Measurements from ENCODE around the gene ZFP14.

Gene ZFP14

GRCh38 chr19:36378625-36379509 is at the start of gene ZFP14:
Gene ZFP14 (minus strand): TSS chr19:36379201. CDS start chr19:36367892, 11,309 bp downstream.
- peak; percentile 88 for DNase-seq (ENCODE audit: low read depth)
- TF ChIP-seq POLR2A (IDR thresholded peaks at IDR 0.05; ENCODE audit: extremely low read depth, insufficient read length) (peak; percentile 40), MYC (IDR thresholded peaks at IDR 0.05; ENCODE audit: low read depth, low read length) (no peak)
- H3K4me3 ChIP-seq (ENCODE audit: low read depth, low read length): peak within 1 kb of the TSS; percentile 85

DNA sequence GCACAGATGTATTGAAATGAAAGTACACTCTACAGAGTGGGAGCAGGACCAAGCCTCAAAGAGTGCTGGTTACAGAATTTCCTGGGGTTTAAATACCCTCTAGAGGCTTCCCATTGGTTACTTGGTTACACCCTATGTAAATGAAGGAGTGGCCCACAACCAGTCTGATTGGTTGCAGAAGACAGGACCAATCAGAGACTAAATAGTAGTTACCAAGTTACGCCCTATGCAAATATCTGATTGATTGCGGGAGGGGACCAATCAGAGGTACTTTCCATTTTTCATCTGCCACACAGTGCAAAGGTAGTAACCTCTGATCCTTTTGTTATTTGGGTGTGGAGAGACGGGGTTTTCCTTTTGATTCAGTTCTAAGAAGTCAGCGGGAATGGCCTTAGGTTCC is 44.9 kb upstream of the ZFP14 start:
- H3K4me3 ChIP-seq (ENCODE audit: low read depth, low read length): no peak overlapping the region
- no peak for DNase-seq (ENCODE audit: low read depth)
- TF ChIP-seq CTCF (IDR thresholded peaks at IDR 0.05; ENCODE audit: low read depth, low read length) (no peak), MAX (IDR thresholded peaks at IDR 0.05; ENCODE audit: low read depth, low read length) (no peak), MYC (IDR thresholded peaks at IDR 0.05; ENCODE audit: low read depth, low read length) (no peak), POLR2A (IDR thresholded peaks at IDR 0.05; ENCODE audit: extremely low read depth, insufficient read length) (no peak)

GRCh38 chr19:36421749-36422481 is 42.9 kb upstream of the ZFP14 start:
- H3K4me3 ChIP-seq (ENCODE audit: low read depth, low read length): no peak overlapping the region
- no peak for DNase-seq (ENCODE audit: low read depth)
- TF ChIP-seq POLR2A (IDR thresholded peaks at IDR 0.05; ENCODE audit: extremely low read depth, insufficient read length) (no peak), CTCF (IDR thresholded peaks at IDR 0.05; ENCODE audit: low read depth, low read length) (no peak), MYC (IDR thresholded peaks at IDR 0.05; ENCODE audit: low read depth, low read length) (no peak), MAX (IDR thresholded peaks at IDR 0.05; ENCODE audit: low read depth, low read length) (no peak)

GRCh38 chr19:36420961-36421748 is 42.2 kb upstream of the ZFP14 start:
- H3K4me3 ChIP-seq (ENCODE audit: low read depth, low read length): no peak overlapping the region
- no peak for DNase-seq (ENCODE audit: low read depth)
- TF ChIP-seq MYC (IDR thresholded peaks at IDR 0.05; ENCODE audit: low read depth, low read length): no peak
- no peak for TF ChIP-seq MAX (IDR thresholded peaks at IDR 0.05; ENCODE audit: low read depth, low read length)
- TF ChIP-seq CTCF (IDR thresholded peaks at IDR 0.05; ENCODE audit: low read depth, low read length): no peak
- TF ChIP-seq POLR2A (IDR thresholded peaks at IDR 0.05; ENCODE audit: extremely low read depth, insufficient read length): no peak

DNA sequence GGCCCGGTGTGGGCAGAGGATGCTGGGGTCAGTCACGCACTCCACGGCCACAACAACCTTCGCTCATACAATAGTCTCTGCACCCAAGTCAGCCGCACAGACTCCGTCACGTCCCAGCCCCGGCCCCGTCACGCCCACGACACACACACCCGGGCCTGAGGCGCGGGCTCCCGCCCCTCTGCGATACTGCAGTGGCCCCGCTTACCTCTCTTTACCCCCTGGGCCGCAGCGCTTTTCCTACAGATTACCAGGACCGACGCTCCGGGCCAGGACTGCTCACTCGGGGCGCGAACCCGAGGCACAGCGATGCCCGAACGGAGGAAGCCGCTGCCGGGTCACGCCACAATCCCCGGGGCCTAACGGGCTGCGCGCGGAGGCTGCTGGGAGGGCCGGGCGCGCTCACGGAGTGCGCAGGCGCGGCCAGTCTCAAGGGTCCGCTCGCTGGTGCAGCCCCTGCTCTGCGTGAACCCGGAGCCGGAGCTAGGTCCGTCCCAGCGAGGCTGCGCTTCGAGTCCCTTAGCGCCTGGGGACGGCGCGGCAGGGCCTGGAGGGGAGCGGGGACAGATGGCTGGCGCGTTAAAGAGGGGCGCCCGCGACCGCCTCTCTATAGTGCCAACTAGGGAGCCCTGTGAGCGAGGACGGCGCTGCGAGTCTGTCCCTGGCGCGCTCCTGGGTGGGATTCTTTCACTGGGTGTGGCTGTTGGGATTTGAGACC is 39.4 kb upstream of the ZFP14 start, which contains the start of gene ZFP82:
ZFP82 (minus strand) TSS at position 358 of the 715 bp plus-strand sequence. CDS start 8,855 bp downstream, outside the sequence.
- TF ChIP-seq POLR2A (IDR thresholded peaks at IDR 0.05; ENCODE audit: extremely low read depth, insufficient read length) (no peak), MAX (IDR thresholded peaks at IDR 0.05; ENCODE audit: low read depth, low read length) (no peak), MYC (IDR thresholded peaks at IDR 0.05; ENCODE audit: low read depth, low read length) (no peak), CTCF (IDR thresholded peaks at IDR 0.05; ENCODE audit: low read depth, low read length) (no peak)
- no peak within 1 kb of the TSS for H3K4me3 ChIP-seq (ENCODE audit: low read depth, low read length)

More for the DNA sequence above, 39.4 kb upstream of the ZFP14 start, which contains the start of gene ZFP82:
- no peak for DNase-seq (ENCODE audit: low read depth)

All from NB4 (cell line).